ENCODE results near the gene WNT7B.
A peak's percentile ranks its signal among the peaks of the same experiment; 100 is the strongest.

The WNT7B gene

GRCh38 chr22:45922661-45923060 lies 54.3 kb downstream of the WNT7B start:
- FAIRE-seq (no peak), DNase-seq (ENCODE audit: insufficient read length, low spot score) (no peak)
- no peak for TF ChIP-seq POLR2A (IDR thresholded peaks at IDR 0.05; ENCODE audit: low read depth, low read length)

- DNase-seq (ENCODE audit: insufficient read length, low spot score): no peak
- FAIRE-seq: no peak
- no peak for TF ChIP-seq POLR2A (IDR thresholded peaks at IDR 0.05; ENCODE audit: low read depth, low read length)
Observed at GRCh38 chr22:45922256-45922655, 54.7 kb downstream of the WNT7B start.

- no peak for FAIRE-seq
- no peak for DNase-seq (ENCODE audit: insufficient read length, low spot score)
Observed at GRCh38 chr22:45919504-45920286, 57.3 kb downstream of the WNT7B start.

GRCh38 chr22:45918459-45919370 lies 58.2 kb downstream of the WNT7B start:
- no peak for FAIRE-seq
- no peak for DNase-seq (ENCODE audit: insufficient read length, low spot score)
- no peak for TF ChIP-seq POLR2A (IDR thresholded peaks at IDR 0.05; ENCODE audit: low read depth, low read length)

More at GRCh38 chr22:45919504-45920286, 57.3 kb downstream of the WNT7B start:
- no peak for TF ChIP-seq POLR2A (IDR thresholded peaks at IDR 0.05; ENCODE audit: low read depth, low read length)

- DNase-seq (ENCODE audit: insufficient read length, low spot score) (no peak), FAIRE-seq (no peak)
- no peak for TF ChIP-seq POLR2A (IDR thresholded peaks at IDR 0.05; ENCODE audit: low read depth, low read length)
Observed at GRCh38 chr22:45917700-45918458, 59.1 kb downstream of the WNT7B start.

GRCh38 chr22:45917146-45917545 lies 59.8 kb downstream of the WNT7B start:
- DNase-seq (ENCODE audit: insufficient read length, low spot score) (peak; percentile 48), FAIRE-seq (no peak)

GRCh38 chr22:45916515-45916914 lies 60.4 kb downstream of the WNT7B start:
- DNase-seq (ENCODE audit: insufficient read length, low spot score) (peak; percentile 84), FAIRE-seq (peak; percentile 69)
- no peak for TF ChIP-seq POLR2A (IDR thresholded peaks at IDR 0.05; ENCODE audit: low read depth, low read length)

More at GRCh38 chr22:45917146-45917545, 59.8 kb downstream of the WNT7B start:
- no peak for TF ChIP-seq POLR2A (IDR thresholded peaks at IDR 0.05; ENCODE audit: low read depth, low read length)

- FAIRE-seq: no peak
Observed at GRCh38 chr22:45915841-45916240, 61.1 kb downstream of the WNT7B start.

GRCh38 chr22:45915151-45915550 lies 61.8 kb downstream of the WNT7B start:
- no peak for TF ChIP-seq POLR2A (IDR thresholded peaks at IDR 0.05; ENCODE audit: low read depth, low read length)

More at GRCh38 chr22:45915841-45916240, 61.1 kb downstream of the WNT7B start:
- no peak for TF ChIP-seq POLR2A (IDR thresholded peaks at IDR 0.05; ENCODE audit: low read depth, low read length)
- DNase-seq (ENCODE audit: insufficient read length, low spot score): no peak

GRCh38 chr22:45914309-45914708 lies 62.7 kb downstream of the WNT7B start:
- DNase-seq (ENCODE audit: insufficient read length, low spot score) (no peak), FAIRE-seq (no peak)
- TF ChIP-seq POLR2A (IDR thresholded peaks at IDR 0.05; ENCODE audit: low read depth, low read length): no peak

More at GRCh38 chr22:45915151-45915550, 61.8 kb downstream of the WNT7B start:
- FAIRE-seq: no peak
- DNase-seq (ENCODE audit: insufficient read length, low spot score): no peak

GRCh38 chr22:45912910-45913309 lies 64.1 kb downstream of the WNT7B start:
- no peak for TF ChIP-seq POLR2A (IDR thresholded peaks at IDR 0.05; ENCODE audit: low read depth, low read length)
- FAIRE-seq (no peak), DNase-seq (ENCODE audit: insufficient read length, low spot score) (no peak)

GRCh38 chr22:45911601-45912271 lies 65.2 kb downstream of the WNT7B start:
- DNase-seq (ENCODE audit: insufficient read length, low spot score) (no peak), FAIRE-seq (no peak)
- no peak for TF ChIP-seq POLR2A (IDR thresholded peaks at IDR 0.05; ENCODE audit: low read depth, low read length)

- no peak for TF ChIP-seq POLR2A (IDR thresholded peaks at IDR 0.05; ENCODE audit: low read depth, low read length)
- FAIRE-seq (no peak), DNase-seq (ENCODE audit: insufficient read length, low spot score) (no peak)
Observed at GRCh38 chr22:45910928-45911467, 66.0 kb downstream of the WNT7B start.

All from H54 (cell line).